Common myeloid progenitor, CD34-positive (primary cell): Measurements from ENCODE around the gene OR4E2.
A peak's percentile ranks its signal among the peaks of the same experiment; 100 is the strongest.
"Not testable (repeated sequence)": the region's sequence is repeated elsewhere in the genome, so short reads cannot be mapped to it uniquely, and the experiment has no call there.

Source experiments
- CTCF ChIA-PET: fragments of 350-600 bp; sonication (Branson Sonifier 250); formaldehyde crosslinking; loops from one replicate; lab custom pipeline; 2021; ENCODE audit warnings: antibody characterized with exemption; lab: Charles Lee
- POLR2A ChIA-PET: fragments of 350-600 bp; sonication (Branson Sonifier 250); formaldehyde crosslinking; loops from one replicate; lab custom pipeline; 2021; ENCODE audit warnings: antibody characterized with exemption; lab: Charles Lee
- DNase-seq, 3 donors: peaks; one replicate each; pipeline versions ENCODE4 v3.0.0 to v3.0.0-alpha.2; 2013
- H3K27ac ChIP-seq, 2 experiments: 1 replicate in 1 of 2; 2 replicates in 1 of 2; pipeline ENCODE4 v1.7.0; 2013; ENCODE audit warnings: inconsistent platforms in 2 of 2, low read length in 2 of 2, mild to moderate bottlenecking in 2 of 2, low read depth in 1 of 2, moderate library complexity in 1 of 2; ENCODE audit not compliant: severe bottlenecking in 2 of 2, insufficient read depth in 1 of 2, poor library complexity in 1 of 2
- H3K27me3 ChIP-seq, 5 experiments: replicated peaks in 2 of 5; 1 replicate in 3 of 5; 2 replicates in 2 of 5; pipeline versions ENCODE4 v1.6.1 to v1.7.0; 2013; ENCODE audit warnings: low read length in 4 of 5, mild to moderate bottlenecking in 2 of 5, moderate library complexity in 2 of 5, inconsistent platforms in 1 of 5; ENCODE audit not compliant: insufficient read depth in 5 of 5, control insufficient read depth in 4 of 5
- H3K36me3 ChIP-seq, 4 experiments: 1 replicate in 2 of 4; 2 replicates in 2 of 4; pipeline versions ENCODE4 v1.6.1 to v1.7.0; 2013; ENCODE audit warnings: low read length in 3 of 4, control low read depth in 1 of 4, mild to moderate bottlenecking in 1 of 4; ENCODE audit not compliant: control insufficient read depth in 4 of 4, insufficient read depth in 4 of 4
- H3K4me1 ChIP-seq, 4 experiments: 1 replicate in 3 of 4; 2 replicates in 1 of 4; pipeline versions ENCODE4 v1.6.1 to v1.7.1; 2013; ENCODE audit warnings: low read length in 3 of 4, mild to moderate bottlenecking in 3 of 4, control low read depth in 1 of 4, inconsistent platforms in 1 of 4, moderate library complexity in 1 of 4; ENCODE audit not compliant: control insufficient read depth in 4 of 4, insufficient read depth in 4 of 4; ENCODE audit errors: control extremely low read depth in 1 of 4
- H3K4me3 ChIP-seq, 7 experiments: 1 replicate in 4 of 7; 2 replicates in 3 of 7; pipeline versions ENCODE4 v1.5.1 to v1.7.0; 2013; ENCODE audit warnings: mild to moderate bottlenecking in 7 of 7, low read length in 6 of 7, moderate library complexity in 6 of 7, inconsistent platforms in 2 of 7, low read depth in 2 of 7, control low read depth in 1 of 7; ENCODE audit not compliant: insufficient read depth in 4 of 7, control insufficient read depth in 1 of 7; ENCODE audit errors: extremely low read depth in 1 of 7
- H3K9me3 ChIP-seq, 5 experiments: 1 replicate in 4 of 5; 2 replicates in 1 of 5; pipeline versions ENCODE4 v1.6.1 to v1.7.1; 2013; ENCODE audit warnings: low read length in 4 of 5, mild to moderate bottlenecking in 2 of 5, inconsistent platforms in 1 of 5, low read depth in 1 of 5, moderate library complexity in 1 of 5; ENCODE audit not compliant: control insufficient read depth in 4 of 5, insufficient read depth in 2 of 5; ENCODE audit errors: control extremely low read depth in 1 of 5
- WGBS: methylation state at CpG from one replicate; pipeline ENCODE4 v1.1.5; 2013; ENCODE audit not compliant: insufficient coverage; 5-methylcytosine and 5-hydroxymethylcytosine counted together

The OR4E2 gene

GRCh38 chr14:21686468-21686867 lies 32.8 kb downstream of the OR4E2 start:
- Histone ChIP-seq H3K9me3 (peaks cover 0 to 2% (median 0%) of the 10 kb centered on the region in 5 experiments), H3K27me3 (peaks cover 0 to 6% (median 2%) of the 10 kb centered on the region in 5 experiments), H3K36me3 (no peaks in the 10 kb centered on the region), H3K27ac (no peak overlapping the region), H3K4me3 (no peak overlapping the region), H3K4me1 (no peaks in the 10 kb centered on the region)
- ChIA-PET CTCF (no interaction called here), POLR2A (no interaction called here)
- no peak for DNase-seq
- WGBS = 100% methylated on average over 2 of the region's 2 CpGs

- ChIA-PET CTCF (no interaction called here), POLR2A (no interaction called here)
- Histone ChIP-seq H3K27me3 (peaks cover 0 to 4% (median 0%) of the 10 kb centered on the region in 5 experiments), H3K9me3 (no peaks in the 10 kb centered on the region), H3K4me3 (no peak overlapping the region), H3K4me1 (no peaks in the 10 kb centered on the region), H3K36me3 (no peaks in the 10 kb centered on the region), H3K27ac (no peak overlapping the region)
- no peak for DNase-seq
Measured at GRCh38 chr14:21694425-21694824, 40.8 kb downstream of the OR4E2 start.

DNA sequence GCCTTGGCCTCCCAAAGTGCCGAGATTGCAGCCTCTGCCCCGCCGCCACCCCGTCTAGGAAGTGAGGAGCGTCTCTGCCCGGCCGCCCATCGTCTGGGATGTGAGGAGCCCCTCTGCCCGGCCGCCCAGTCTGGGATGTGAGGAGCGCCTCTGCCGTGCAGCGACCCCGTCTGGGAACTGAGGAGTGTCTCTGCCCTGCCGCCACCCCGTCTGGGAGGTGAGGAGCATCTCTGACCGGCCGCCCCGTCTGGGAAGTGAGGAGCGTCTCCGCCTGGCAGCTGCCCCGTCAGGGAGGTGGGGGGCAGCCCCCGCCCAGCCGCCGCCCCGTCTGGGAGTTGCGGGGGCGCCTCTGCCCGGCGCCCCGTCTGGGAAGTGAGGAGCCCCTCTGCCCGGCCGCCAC lies 44.0 kb downstream of the OR4E2 start:
- CTCF ChIA-PET, DNase-seq, H3K9me3 ChIP-seq, H3K27me3 ChIP-seq, H3K36me3 ChIP-seq, H3K4me1 ChIP-seq, H3K4me3 ChIP-seq, POLR2A ChIA-PET, H3K27ac ChIP-seq: not testable (repeated sequence)
- WGBS = 96% methylated on average over 19 of the region's 33 CpGs

DNA sequence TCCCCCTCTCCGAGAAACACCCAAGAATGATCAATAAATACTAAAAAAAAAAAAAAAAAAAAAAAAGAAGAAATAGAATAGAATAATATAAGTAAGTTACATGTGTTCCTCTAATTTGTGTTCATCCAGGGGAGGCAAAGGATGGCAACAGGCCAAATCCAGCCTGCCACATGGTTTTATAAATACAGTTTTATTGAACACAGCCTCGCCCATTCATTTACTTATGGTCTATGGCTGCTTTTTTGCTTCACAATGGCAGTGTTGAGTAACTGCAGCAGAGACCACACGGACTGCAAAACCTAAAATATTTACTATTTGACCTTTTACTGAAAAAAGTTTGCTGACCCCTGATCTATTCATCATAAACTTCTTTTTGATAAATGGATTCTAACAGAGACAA lies 44.9 kb downstream of the OR4E2 start:
- H3K36me3 ChIP-seq, H3K4me1 ChIP-seq, H3K27me3 ChIP-seq, POLR2A ChIA-PET, CTCF ChIA-PET, H3K4me3 ChIP-seq, H3K27ac ChIP-seq, DNase-seq, H3K9me3 ChIP-seq: not testable (repeated sequence)
- WGBS = no CpG with 5 or more reads among the region's 3 CpGs

DNA sequence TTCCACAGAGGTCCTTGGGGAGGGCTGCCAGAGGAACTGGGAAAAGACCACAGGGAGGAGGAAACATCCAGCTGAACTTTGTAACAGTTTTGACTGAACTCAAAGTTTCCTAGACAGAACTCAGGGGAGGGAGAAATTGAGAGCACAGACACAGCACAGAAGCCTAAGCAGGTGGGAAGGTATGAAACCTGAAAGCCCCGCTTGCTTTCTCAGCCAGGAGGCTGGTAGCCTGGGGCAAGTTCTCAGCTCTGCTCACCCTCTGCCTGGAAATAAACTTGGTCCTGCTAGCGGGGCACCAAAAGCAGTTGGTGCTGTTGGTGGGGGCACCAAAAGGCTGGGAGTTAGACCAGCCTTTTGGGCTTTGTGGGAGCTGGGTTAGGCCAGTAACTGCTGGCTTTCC lies 45.9 kb downstream of the OR4E2 start:
- Histone ChIP-seq H3K27me3 (peaks cover 0 to 5% (median 2%) of the 10 kb centered on the region in 5 experiments), H3K27ac (no peak overlapping the region), H3K4me1 (no peaks in the 10 kb centered on the region), H3K4me3 (no peak overlapping the region), H3K36me3 (no peaks in the 10 kb centered on the region), H3K9me3 (no peaks in the 10 kb centered on the region)
- WGBS = 100% methylated on average over 1 of the region's 2 CpGs
- ChIA-PET CTCF (interaction anchor here (0.9 kb wide), 1 partner anchor 10 kb away, joined by 3 read pairs; no protein-coding TSS in a partner anchor), POLR2A (no interaction called here)
- DNase-seq = no peak

- Histone ChIP-seq H3K9me3 (peaks cover 3 to 11% (median 4%) of the 10 kb centered on the region in 5 experiments), H3K27ac (no peak overlapping the region), H3K4me3 (no peak overlapping the region), H3K36me3 (no peaks in the 10 kb centered on the region), H3K27me3 (peaks cover 0 to 5% (median 0%) of the 10 kb centered on the region in 5 experiments), H3K4me1 (no peaks in the 10 kb centered on the region)
- DNase-seq = no peak
- CTCF ChIA-PET = no interaction called here
- WGBS = no CpG with 5 or more reads among the region's 2 CpGs
- POLR2A ChIA-PET = no interaction called here
Measured at GRCh38 chr14:21702316-21702715, 48.7 kb downstream of the OR4E2 start.

GRCh38 chr14:21703357-21704326 lies 50.0 kb downstream of the OR4E2 start:
- Histone ChIP-seq H3K4me1 (no peaks in the 10 kb centered on the region), H3K27ac (no peak overlapping the region), H3K36me3 (no peaks in the 10 kb centered on the region), H3K4me3 (no peak overlapping the region), H3K9me3 (peaks cover 3 to 18% (median 5%) of the 10 kb centered on the region in 5 experiments), H3K27me3 (peaks cover 0 to 5% (median 0%) of the 10 kb centered on the region in 5 experiments)
- peak; percentile 7 to 57 (median 56) for DNase-seq
- ChIA-PET CTCF (no interaction called here), POLR2A (no interaction called here)
- 92% methylated on average over 2 of the region's 2 CpGs for WGBS
